HL-60/S4 (cell line): Measurements from ENCODE around the gene CLCF1.
"Not testable (repeated sequence)": the region's sequence is repeated elsewhere in the genome, so short reads cannot be mapped to it uniquely, and the experiment has no call there.

Experiments
- in situ Hi-C: fragments of 300-500 bp; cut with MboI; formaldehyde crosslinking; loops from 2 replicates; pipeline ENCODE4 v1.14.3; 2022; ENCODE audit warnings: low sequenced_read_pairs

CLCF1 gene

GRCh38 chr11:67345247-67345919 is 28.0 kb downstream of the CLCF1 start:
- in situ Hi-C loops: no loop called here

GRCh38 chr11:67344264-67344663 is 29.1 kb downstream of the CLCF1 start:
- in situ Hi-C loops: no loop called here

DNA sequence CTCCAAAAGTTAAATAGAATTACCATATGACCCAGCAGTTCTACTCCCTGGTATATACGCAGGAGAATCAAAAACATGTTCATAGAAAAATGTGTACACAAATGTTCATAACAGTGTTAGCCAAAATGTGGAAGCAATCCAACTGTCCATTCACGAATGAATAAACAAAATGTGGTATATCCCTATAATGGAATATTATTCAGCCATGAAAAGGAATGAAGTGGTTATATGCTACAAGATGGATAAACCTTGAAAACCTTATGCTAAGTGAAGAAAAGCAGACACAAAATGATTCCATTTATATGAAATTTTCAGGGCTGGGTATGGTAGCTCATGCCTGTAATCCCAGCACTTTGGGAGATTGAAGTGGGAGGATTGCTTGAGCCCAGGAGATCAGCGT is 36.1 kb downstream of the CLCF1 start:
- in situ Hi-C loops: no loop called here

DNA sequence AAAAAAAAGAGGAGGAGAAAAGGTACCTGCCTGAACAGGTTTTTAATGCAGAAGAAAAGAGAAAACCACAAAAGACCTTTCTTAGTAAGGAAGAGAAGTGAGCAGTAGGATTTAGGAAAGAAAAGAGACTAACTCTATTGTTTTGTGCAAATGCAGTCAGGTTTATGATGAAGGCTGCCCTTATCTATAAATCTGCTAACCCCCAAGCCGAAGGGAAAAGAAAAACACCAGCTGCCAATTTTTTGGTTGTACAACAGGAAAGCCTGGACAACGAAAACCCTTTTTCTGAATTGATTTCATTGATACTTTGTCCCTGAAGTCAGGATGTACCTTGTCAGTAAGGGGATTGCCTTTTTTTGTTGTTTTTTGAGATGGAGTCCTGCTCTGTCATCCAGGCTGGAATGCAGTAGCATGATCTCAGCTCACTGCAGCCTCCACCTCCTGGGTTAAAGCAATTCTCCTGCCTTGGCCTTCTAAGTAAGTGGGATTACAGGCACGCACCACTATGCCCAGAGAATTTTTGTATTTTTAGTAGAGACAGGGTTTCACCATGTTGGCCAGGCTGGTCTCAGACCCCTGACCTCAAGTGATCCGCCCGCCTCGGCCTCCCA is 41.2 kb downstream of the CLCF1 start:
- in situ Hi-C loops: no loop called here

- in situ Hi-C loops: loop anchor here (10.0 kb wide), 1 partner anchor 239 kb away; no protein-coding TSS in a partner anchor
These were observed 49.9 kb downstream of the CLCF1 start for GRCh38 chr11:67323526-67323925.

DNA sequence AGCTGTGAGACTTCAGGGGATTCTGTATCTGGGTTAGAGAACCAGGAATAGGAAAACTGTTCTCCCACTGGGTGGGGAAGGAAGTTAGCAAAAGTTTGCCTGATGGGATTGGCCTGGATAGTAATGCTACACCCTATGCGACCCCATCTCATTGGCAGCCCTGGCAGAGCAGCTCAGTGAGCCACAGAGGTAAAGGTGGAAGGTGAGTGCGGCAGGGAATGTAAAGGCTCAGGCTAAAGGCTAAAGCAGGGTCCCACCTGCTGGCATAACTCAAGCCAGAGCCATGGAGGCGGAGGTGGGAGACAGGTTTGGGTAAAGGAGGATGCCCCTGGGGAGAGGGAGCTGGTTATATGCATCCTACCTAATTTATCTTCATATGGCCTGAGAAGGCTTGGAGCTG is 51.3 kb downstream of the CLCF1 start:
- in situ Hi-C loops: loop anchor here (10.0 kb wide), 1 partner anchor 237 kb away; no protein-coding TSS in a partner anchor

GRCh38 chr11:67321313-67321871 is 52.0 kb downstream of the CLCF1 start:
- in situ Hi-C loops: loop anchor here (10.0 kb wide), 1 partner anchor 237 kb away; no protein-coding TSS in a partner anchor

GRCh38 chr11:67320691-67321090 is 52.7 kb downstream of the CLCF1 start:
- in situ Hi-C loops: loop anchor here (10.0 kb wide), 1 partner anchor 236 kb away; no protein-coding TSS in a partner anchor

DNA sequence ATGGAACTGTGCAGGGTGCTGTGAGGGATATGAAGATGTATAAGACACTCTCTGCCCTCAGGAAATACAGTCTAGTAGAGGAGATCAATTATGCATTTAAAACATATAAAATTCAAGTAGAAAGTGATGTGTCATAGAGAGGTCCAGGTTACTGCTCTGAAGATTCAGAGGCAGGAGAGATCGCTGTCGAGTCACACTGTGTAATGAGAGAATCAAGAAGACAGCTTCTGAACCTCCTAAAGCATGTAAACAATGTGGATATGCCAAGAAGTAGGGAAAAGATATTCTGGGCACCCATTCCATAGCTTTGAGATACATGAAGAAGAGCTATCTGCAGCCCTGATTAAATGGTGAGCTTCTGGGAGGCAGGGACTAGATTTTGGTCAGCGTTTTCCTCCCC is 53.4 kb downstream of the CLCF1 start:
- in situ Hi-C loops: loop anchor here (10.0 kb wide), 1 partner anchor 235 kb away; no protein-coding TSS in a partner anchor

DNA sequence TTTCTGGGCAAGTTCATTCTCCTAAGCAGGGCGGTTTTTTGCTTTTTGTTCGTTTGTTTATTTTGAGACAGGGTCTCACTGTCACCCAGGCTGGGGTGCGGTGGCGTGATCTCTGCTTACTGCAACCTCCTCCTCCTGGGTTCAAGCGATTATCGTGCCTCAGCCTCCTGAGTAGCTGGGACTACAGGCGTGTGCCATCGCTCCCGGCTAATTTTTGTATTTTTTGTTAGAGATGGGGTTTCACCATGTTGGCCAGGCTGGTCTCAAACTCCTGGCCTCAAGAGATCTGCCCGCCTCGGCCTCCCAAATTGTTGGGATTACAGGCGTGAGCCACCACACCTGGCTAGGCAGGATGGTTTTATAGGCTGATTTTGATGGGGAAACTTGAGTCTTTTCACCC is 54.5 kb downstream of the CLCF1 start:
- in situ Hi-C loops: not testable (repeated sequence)

GRCh38 chr11:67317888-67318555 is 55.4 kb downstream of the CLCF1 start:
- in situ Hi-C loops: no loop called here

DNA sequence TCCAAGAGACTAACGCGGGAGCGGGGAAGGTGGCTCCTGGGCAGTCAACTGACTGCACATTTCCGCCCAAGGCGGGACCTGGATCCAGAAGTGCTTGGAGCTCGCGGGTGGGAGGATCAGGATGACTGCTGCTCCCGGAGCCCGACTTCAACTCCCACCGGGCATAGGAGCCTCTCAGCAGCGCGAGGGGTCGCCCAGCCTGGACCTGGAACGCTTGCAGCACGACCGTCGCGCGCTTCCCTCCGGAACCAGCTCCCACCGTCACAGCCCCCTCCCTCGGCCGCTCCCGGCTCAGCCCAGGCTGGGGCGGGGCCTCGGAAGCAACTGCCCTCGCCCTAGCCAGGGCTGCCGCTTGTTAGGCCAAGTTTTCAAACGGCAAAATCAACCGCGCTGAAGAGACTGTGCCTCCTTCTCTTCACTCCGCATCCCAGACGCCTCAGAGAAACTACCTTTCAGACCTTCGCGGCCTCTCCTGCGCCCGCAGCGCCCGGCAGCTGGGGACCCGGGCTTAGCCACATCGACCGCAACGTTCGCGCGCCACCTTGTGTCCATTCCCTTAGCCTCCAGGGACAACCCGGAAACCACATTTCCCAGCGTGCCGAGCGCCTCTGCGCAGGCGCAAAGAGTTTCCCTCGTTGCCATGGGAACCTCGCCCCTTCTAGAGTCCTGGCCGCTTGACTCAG is 56.1 kb downstream of the CLCF1 start:
- in situ Hi-C loops: no loop called here

DNA sequence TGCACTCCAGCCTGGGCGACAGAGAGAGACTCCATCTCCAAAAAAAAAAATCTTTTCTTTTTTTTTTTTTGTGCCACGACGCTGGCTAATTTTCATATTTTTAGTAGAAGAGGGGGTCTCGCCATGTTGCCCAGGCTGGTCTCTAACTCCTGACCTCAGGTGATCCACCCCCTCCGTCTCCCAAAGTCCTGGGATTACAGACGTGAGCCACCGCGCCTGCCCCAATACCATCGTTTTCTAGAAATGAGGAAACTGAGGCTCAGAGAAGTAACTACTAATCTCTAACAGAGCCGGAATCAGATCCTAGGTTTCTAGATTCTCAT is 56.6 kb downstream of the CLCF1 start:
- in situ Hi-C loops: no loop called here

GRCh38 chr11:67315325-67315909 is 58.0 kb downstream of the CLCF1 start:
- in situ Hi-C loops: no loop called here

DNA sequence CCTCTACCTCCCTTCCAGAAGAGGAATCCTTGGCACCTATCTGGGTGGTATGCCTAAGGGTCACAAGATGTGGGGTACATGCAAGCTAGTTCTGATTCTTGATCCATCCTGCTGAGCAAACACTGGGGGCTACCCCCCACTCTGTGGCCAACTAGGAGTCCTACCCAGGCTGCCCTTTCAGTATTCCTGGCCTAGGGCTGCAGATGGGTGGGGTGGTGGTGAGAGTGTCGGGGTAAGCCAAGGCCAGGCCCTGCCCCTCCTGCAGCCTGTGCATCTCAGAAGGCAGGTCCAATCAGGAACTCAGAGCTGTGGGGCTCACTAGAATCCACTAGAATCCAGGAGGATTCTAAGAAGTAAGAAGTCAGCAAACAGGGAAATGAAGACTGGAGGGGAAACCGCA is 59.2 kb downstream of the CLCF1 start:
- in situ Hi-C loops: no loop called here
